WTC11 (cell line): ENCODE data around the gene IRAK4. TPM values are rescaled to one million over a fixed set of nuclear protein-coding genes. Genes with fewer than 3 reads are reported as not detected.

Experiments
- ATAC-seq: fragments of 200-7000 bp; cut with Tn5 transposase; 2 replicates; pipeline ENCODE4 v1.10.0; 2021; ENCODE audit warnings: mild to moderate bottlenecking, moderate library complexity
- CTCF ChIA-PET: fragments of 300-600 bp; sonication (Branson Sonifier 250); formaldehyde crosslinking; loops from one replicate; lab custom pipeline; 2021; ENCODE audit warnings: antibody characterized with exemption; lab: Charles Lee
- POLR2A ChIA-PET: fragments of 350-600 bp; sonication (Branson Sonifier 250); formaldehyde crosslinking; loops from one replicate; lab custom pipeline; 2021; ENCODE audit warnings: antibody characterized with exemption; lab: Charles Lee
- DNase-seq: peaks from one replicate; pipeline ENCODE4 v3.0.0; 2021; ENCODE audit warnings: low spot score
- H3K27ac Mint-ChIP-seq: 2 replicates; pipeline ENCODE4 v1.8.0; 2021; ENCODE audit warnings: mixed read lengths
- H3K27me3 Mint-ChIP-seq: 2 replicates; pipeline ENCODE4 v1.8.0; 2021; ENCODE audit warnings: low read depth, mild to moderate bottlenecking, moderate library complexity, mixed read lengths
- H3K36me3 Mint-ChIP-seq: 2 replicates; pipeline ENCODE4 v1.8.0; 2021; ENCODE audit warnings: mixed read lengths
- H3K4me1 Mint-ChIP-seq: 2 replicates; pipeline ENCODE4 v1.8.0; 2022; ENCODE audit warnings: mixed read lengths
- H3K4me3 Mint-ChIP-seq: 2 replicates; pipeline ENCODE4 v1.8.0; 2021; ENCODE audit warnings: mild to moderate bottlenecking, moderate library complexity, mixed read lengths
- H3K9me3 Mint-ChIP-seq: 2 replicates; pipeline ENCODE4 v1.8.0; 2021; ENCODE audit warnings: mixed read lengths
- ATF3 ChIP-seq: sonication (generic); formaldehyde crosslinking; conservative IDR thresholded peaks from 2 replicates; pipeline ENCODE4 v1.8.1; 2022; ENCODE audit warnings: mild to moderate bottlenecking, missing genetic modification reagents
- E2F4 ChIP-seq: sonication (generic); formaldehyde crosslinking; IDR thresholded peaks from 2 replicates; pipeline ENCODE4 v1.8.1; 2022; ENCODE audit warnings: low read depth, mild to moderate bottlenecking, moderate library complexity, missing genetic modification reagents, borderline replicate concordance
- E2F5 ChIP-seq: sonication (generic); formaldehyde crosslinking; IDR thresholded peaks from 2 replicates; pipeline ENCODE4 v1.8.1; 2022; ENCODE audit warnings: mild to moderate bottlenecking, moderate library complexity, missing genetic modification reagents
- FOXP4 ChIP-seq: sonication (generic); formaldehyde crosslinking; IDR thresholded peaks from 2 replicates; pipeline ENCODE4 v1.8.0; 2022; ENCODE audit warnings: mild to moderate bottlenecking, missing genetic modification reagents
- HMGA2 ChIP-seq: fragments of 250-450 bp; sonication (Bioruptor Pico); IDR thresholded peaks from 2 replicates; pipeline ENCODE4 v1.4.0; 2021; ENCODE audit warnings: mild to moderate bottlenecking, moderate library complexity
- HMGXB4 ChIP-seq: sonication (generic); formaldehyde crosslinking; IDR thresholded peaks from 2 replicates; pipeline ENCODE4 v1.8.1; 2023; ENCODE audit warnings: mild to moderate bottlenecking, moderate library complexity, missing genetic modification reagents
- NR3C1 ChIP-seq: sonication (generic); formaldehyde crosslinking; conservative IDR thresholded peaks from 2 replicates; pipeline ENCODE4 v1.8.1; 2023; ENCODE audit warnings: low read depth, mild to moderate bottlenecking, missing genetic modification reagents
- RELA ChIP-seq: sonication (generic); formaldehyde crosslinking; IDR thresholded peaks from 2 replicates; pipeline ENCODE4 v1.8.1; 2022; ENCODE audit warnings: missing genetic modification reagents, mild to moderate bottlenecking, borderline replicate concordance
- SP1 ChIP-seq: sonication (generic); formaldehyde crosslinking; conservative IDR thresholded peaks from 2 replicates; pipeline ENCODE4 v1.8.1; 2022; ENCODE audit warnings: missing genetic modification reagents
- ZNF263 ChIP-seq: sonication (generic); formaldehyde crosslinking; IDR thresholded peaks from 2 replicates; pipeline ENCODE4 v1.8.1; 2022; ENCODE audit warnings: low read depth, mild to moderate bottlenecking, moderate library complexity, missing genetic modification reagents
- ZNF281 ChIP-seq: sonication (generic); formaldehyde crosslinking; IDR thresholded peaks from 2 replicates; pipeline ENCODE4 v1.8.0; 2023; ENCODE audit warnings: mild to moderate bottlenecking, missing genetic modification reagents
- ZNF396 ChIP-seq: fragments of 250-450 bp; sonication (Bioruptor Pico); IDR thresholded peaks from 2 replicates; pipeline ENCODE4 v1.8.0; 2021; ENCODE audit warnings: mild to moderate bottlenecking, moderate library complexity, borderline replicate concordance
- ZNF423 ChIP-seq: fragments of 250-450 bp; sonication (Bioruptor Pico); IDR thresholded peaks from 2 replicates; pipeline ENCODE4 v2.1.2; 2022; ENCODE audit warnings: mild to moderate bottlenecking, moderate library complexity
- total RNA-seq: library from RNA; stranded (reverse); gene quantifications from 3 replicates; pipeline ENCODE4 v1.2.3, GENCODE V29; 2021

The IRAK4 gene
- total RNA-seq, 1 experiment from 2014 or later, result 6.5 TPM

- H3K27me3 Mint-ChIP-seq, result no peaks in the 10 kb centered on the region
- H3K4me1 Mint-ChIP-seq, result peaks cover 13% of the 10 kb centered on the region
- no peaks in the 10 kb centered on the region for H3K9me3 Mint-ChIP-seq
- no peak overlapping the region for H3K27ac Mint-ChIP-seq
- peaks cover 29% of the 10 kb centered on the region for H3K36me3 Mint-ChIP-seq
- POLR2A ChIA-PET, result no interaction called here
- TF ChIP-seq HMGA2 (CRISPR knock-in tag), result no peak
- TF ChIP-seq, all 79 proteins: peak for 0
- H3K4me3 Mint-ChIP-seq, result no peak overlapping the region
- no peak for DNase-seq
- no peak for ATAC-seq
- CTCF ChIA-PET, result no interaction called here
Observed at GRCh38 chr12:43740511-43741100, 18.1 kb upstream of the IRAK4 start.

- Mint-ChIP-seq H3K27ac (no peak overlapping the region), H3K4me3 (no peak overlapping the region)
- CTCF ChIA-PET, result no interaction called here
- no peak for TF ChIP-seq SP1
- TF ChIP-seq ZNF263 (CRISPR knock-in tag), result no peak
- TF ChIP-seq ZNF396, result no peak
- TF ChIP-seq NR3C1 (CRISPR knock-in tag), result no peak
- no peak for TF ChIP-seq FOXP4 (CRISPR knock-in tag)
- no peak for TF ChIP-seq ZNF423
- TF ChIP-seq E2F4 (CRISPR knock-in tag), result no peak
- TF ChIP-seq E2F5 (CRISPR knock-in tag), result no peak
- no peak for TF ChIP-seq HMGXB4 (CRISPR knock-in tag)
- no peak for TF ChIP-seq RELA (CRISPR knock-in tag)
- no peak for TF ChIP-seq ATF3 (CRISPR knock-in tag)
- no peak for TF ChIP-seq ZNF281 (CRISPR knock-in tag)
- no peak for TF ChIP-seq HMGA2 (CRISPR knock-in tag)
- TF ChIP-seq, all 79 proteins: peak for 0
- H3K36me3 Mint-ChIP-seq, result peaks cover 23% of the 10 kb centered on the region
- H3K27me3 Mint-ChIP-seq, result no peaks in the 10 kb centered on the region
- H3K9me3 Mint-ChIP-seq, result no peaks in the 10 kb centered on the region
- POLR2A ChIA-PET, result no interaction called here
- ATAC-seq (no peak), DNase-seq (no peak)
- H3K4me1 Mint-ChIP-seq, result peaks cover 5% of the 10 kb centered on the region; the same call in 1 of the 2 replicates
Observed at GRCh38 chr12:43742106-43742505, 16.6 kb upstream of the IRAK4 start.
